Esophagus (tissue), 2 donors: ENCODE data around the gene INTS1. TPM values are rescaled to one million over a fixed set of nuclear protein-coding genes. Genes with fewer than 3 reads are reported as not detected.
A peak's percentile ranks its signal among the peaks of the same experiment; 100 is the strongest.

Experiments
- H3K27ac ChIP-seq, 2 donors: one replicate each; pipeline ENCODE4 v1.5.1; 2013; ENCODE audit warnings: low read depth in 2 of 2, mild to moderate bottlenecking in 2 of 2, inconsistent platforms in 1 of 2, low read length in 1 of 2, moderate library complexity in 1 of 2
- H3K27me3 ChIP-seq, 2 donors: one replicate each; pipeline ENCODE4 v1.6.1; 2013; ENCODE audit warnings: low read length in 2 of 2, control low read depth in 1 of 2, mild to moderate bottlenecking in 1 of 2; ENCODE audit not compliant: insufficient read depth in 2 of 2, control insufficient read depth in 1 of 2
- H3K36me3 ChIP-seq, 2 donors: one replicate each; pipeline ENCODE4 v1.6.1; 2013; ENCODE audit warnings: low read length in 1 of 2; ENCODE audit not compliant: control insufficient read depth in 2 of 2, insufficient read depth in 2 of 2
- H3K4me1 ChIP-seq, 2 donors: one replicate each; pipeline ENCODE4 v1.6.1; 2013; ENCODE audit warnings: low read length in 1 of 2; ENCODE audit not compliant: control insufficient read depth in 2 of 2, insufficient read depth in 2 of 2
- H3K4me3 ChIP-seq, 2 donors: one replicate each; pipeline ENCODE4 v1.5.1; 2013; ENCODE audit warnings: low read length in 2 of 2, mild to moderate bottlenecking in 2 of 2, low read depth in 1 of 2, moderate library complexity in 1 of 2
- H3K9me3 ChIP-seq, 2 donors: one replicate each; pipeline ENCODE4 v1.6.1; 2013; ENCODE audit warnings: mild to moderate bottlenecking in 2 of 2, low read depth in 1 of 2, low read length in 1 of 2, moderate library complexity in 1 of 2; ENCODE audit not compliant: control insufficient read depth in 2 of 2, insufficient read depth in 1 of 2
- WGBS, 2 donors: extraction: QIAGEN DNeasy Blood & Tissue Kit; methylation state at CpG; one replicate each; pipeline ENCODE4 v1.1.7; 2013; 5-methylcytosine and 5-hydroxymethylcytosine counted together
- polyA plus RNA-seq, 2 donors: library from polyadenylated mRNA; stranded (reverse); fragments of 200-250 nt; gene quantifications; one replicate each; pipeline ENCODE4 v1.2.3, GENCODE V29; 2013
- donor health status: healthy with polysubstance abuse.
- donor health status: Bipolar disorder and iron deficiency.

The INTS1 gene
- polyA plus RNA-seq, 2 donors, result 36.6 to 42.2 TPM

DNA sequence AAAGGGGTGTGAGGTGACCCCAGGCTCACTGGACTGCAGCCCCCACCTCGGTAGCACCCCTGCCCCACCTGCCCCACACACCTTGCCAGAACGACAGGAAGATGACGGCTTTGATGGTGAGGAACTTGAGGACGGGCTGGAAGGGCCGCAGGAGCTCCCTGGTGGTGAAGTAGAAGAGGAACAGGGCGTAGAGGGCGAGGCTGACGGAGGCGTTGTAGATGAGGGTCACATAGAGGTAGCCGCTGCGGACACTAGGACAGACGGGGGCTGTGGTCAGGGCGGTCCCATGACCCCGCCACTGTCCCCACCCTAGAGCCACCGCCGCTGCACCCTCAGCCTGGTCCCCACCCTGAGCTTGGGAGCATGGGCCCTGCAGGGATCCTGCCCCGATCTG is 44.2 kb upstream of the INTS1 start:
- Histone ChIP-seq H3K36me3 (peaks cover 0 to 63% of the 10 kb centered on the region in 2 donors), H3K4me1 (peaks cover 0 to 18% of the 10 kb centered on the region in 2 donors), H3K27me3 (no peaks in the 10 kb centered on the region), H3K9me3 (no peaks in the 10 kb centered on the region), H3K4me3 (no peak overlapping the region), H3K27ac (no peak overlapping the region)
- WGBS, 2 donors, result 75% methylated on average over 17 of the region's 17 CpGs

- peaks cover 0 to 20% of the 10 kb centered on the region in 2 donors for H3K4me1 ChIP-seq
- H3K9me3 ChIP-seq, result no peaks in the 10 kb centered on the region
- H3K27ac ChIP-seq, result no peak overlapping the region
- H3K4me3 ChIP-seq, result no peak overlapping the region
- WGBS, 2 donors, result 80% methylated on average over 35 of the region's 35 CpGs
- peaks cover 0 to 62% of the 10 kb centered on the region in 2 donors for H3K36me3 ChIP-seq
- H3K27me3 ChIP-seq, result no peaks in the 10 kb centered on the region
Measured at GRCh38 chr7:1547777-1548437, 43.7 kb upstream of the INTS1 start.

DNA sequence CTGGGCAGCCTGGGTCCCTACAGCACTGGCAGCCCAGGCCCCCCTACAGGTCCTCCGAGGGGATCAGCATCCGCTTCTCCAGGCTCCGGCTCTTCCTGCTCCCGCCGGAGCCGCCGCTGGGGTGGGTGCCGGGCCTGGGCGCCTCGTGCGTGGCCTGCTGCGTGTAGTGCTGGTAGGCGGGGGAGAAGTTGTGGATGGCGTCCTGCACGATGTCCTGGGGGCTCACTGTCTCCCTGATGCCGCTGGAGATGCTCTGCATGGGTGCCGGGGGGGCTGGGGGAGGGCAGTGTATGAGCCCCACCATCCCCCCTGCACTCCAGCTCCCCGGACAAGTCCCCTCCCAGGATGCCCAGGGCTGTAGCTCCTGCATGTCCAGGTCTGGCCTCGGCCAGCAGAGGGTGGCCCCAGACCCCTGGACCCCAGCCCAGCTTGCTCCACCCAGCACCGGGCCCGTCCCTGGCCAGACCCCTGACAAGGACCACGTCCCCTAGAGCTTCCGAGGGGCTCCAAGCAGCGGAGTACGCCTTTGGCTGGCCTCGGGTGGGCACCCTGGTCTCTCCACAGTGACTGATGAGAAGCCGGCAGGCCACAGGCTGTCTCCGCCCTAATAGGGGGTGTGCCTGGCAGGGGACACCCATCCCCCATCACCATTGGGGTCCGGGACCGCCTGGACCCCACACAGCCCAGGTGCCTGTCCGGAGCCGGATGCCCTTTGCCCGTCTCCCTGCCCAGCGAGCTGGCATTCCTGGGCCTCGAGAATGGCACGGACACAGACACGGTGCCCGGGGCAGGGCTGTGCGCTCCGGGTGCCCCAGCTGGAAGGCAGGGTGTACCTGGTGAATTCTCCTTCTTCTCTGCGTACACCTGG is 43.0 kb upstream of the INTS1 start:
- WGBS, 2 donors, result 88% methylated on average over 39 to 41 of the region's 41 CpGs
- H3K36me3 ChIP-seq, result peaks cover 0 to 60% of the 10 kb centered on the region in 2 donors
- H3K9me3 ChIP-seq, result no peaks in the 10 kb centered on the region
- no peak overlapping the region for H3K4me3 ChIP-seq
- H3K27ac ChIP-seq, result no peak overlapping the region
- peaks cover 0 to 20% of the 10 kb centered on the region in 2 donors for H3K4me1 ChIP-seq
- H3K27me3 ChIP-seq, result no peaks in the 10 kb centered on the region

GRCh38 chr7:1546274-1546908 is 42.2 kb upstream of the INTS1 start:
- Histone ChIP-seq H3K9me3 (no peaks in the 10 kb centered on the region), H3K27me3 (no peaks in the 10 kb centered on the region), H3K36me3 (peaks cover 0 to 63% of the 10 kb centered on the region in 2 donors), H3K4me3 (no peak overlapping the region), H3K4me1 (peaks cover 0 to 20% of the 10 kb centered on the region in 2 donors), H3K27ac (peak overlapping the region in 1 of 2 donors; percentile 30)
- WGBS, 2 donors, result 74 to 77% methylated on average over 27 to 28 of the region's 28 CpGs

GRCh38 chr7:1545417-1546246 is 41.4 kb upstream of the INTS1 start:
- WGBS, 2 donors, result 67% methylated on average over 37 to 40 of the region's 40 CpGs

DNA sequence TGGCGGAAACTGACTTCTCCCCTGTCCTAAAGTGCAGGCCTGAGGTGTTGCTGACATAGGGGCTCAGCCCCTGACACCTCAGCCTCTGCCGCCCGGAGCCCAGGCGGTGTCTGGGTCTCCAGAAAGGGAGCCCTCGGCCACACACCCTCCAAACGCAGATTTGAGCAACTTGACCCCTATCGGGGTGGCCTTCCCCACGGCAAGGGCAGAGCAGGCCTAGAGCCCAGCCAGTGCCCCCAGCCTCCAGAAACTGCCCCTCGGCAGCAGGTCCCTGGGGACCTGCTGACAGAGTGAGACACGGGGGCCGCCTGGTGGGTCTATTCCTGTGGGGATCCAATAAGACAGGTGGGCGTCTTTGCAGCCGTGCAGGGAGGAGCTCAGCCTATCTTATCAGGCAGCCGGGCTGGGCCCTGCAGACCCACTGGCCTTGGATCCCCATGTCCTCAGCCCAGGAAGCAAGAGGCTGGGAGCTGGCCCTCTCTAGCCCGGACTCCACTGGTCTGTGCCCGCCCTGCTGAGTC is 40.8 kb upstream of the INTS1 start:
- Histone ChIP-seq H3K27ac (peak overlapping the region in 1 of 2 donors; percentile 81), H3K36me3 (peaks cover 0 to 67% of the 10 kb centered on the region in 2 donors), H3K27me3 (no peaks in the 10 kb centered on the region), H3K4me3 (no peak overlapping the region), H3K4me1 (peaks cover 0 to 20% of the 10 kb centered on the region in 2 donors), H3K9me3 (no peaks in the 10 kb centered on the region)
- WGBS, 2 donors, result 81 to 87% methylated on average over 15 to 16 of the region's 16 CpGs

More at GRCh38 chr7:1545417-1546246, 41.4 kb upstream of the INTS1 start:
- Histone ChIP-seq H3K27me3 (no peaks in the 10 kb centered on the region), H3K4me3 (no peak overlapping the region), H3K36me3 (peaks cover 0 to 68% of the 10 kb centered on the region in 2 donors), H3K4me1 (peaks cover 0 to 20% of the 10 kb centered on the region in 2 donors), H3K27ac (peak overlapping the region in 1 of 2 donors; percentile 16), H3K9me3 (no peaks in the 10 kb centered on the region)

DNA sequence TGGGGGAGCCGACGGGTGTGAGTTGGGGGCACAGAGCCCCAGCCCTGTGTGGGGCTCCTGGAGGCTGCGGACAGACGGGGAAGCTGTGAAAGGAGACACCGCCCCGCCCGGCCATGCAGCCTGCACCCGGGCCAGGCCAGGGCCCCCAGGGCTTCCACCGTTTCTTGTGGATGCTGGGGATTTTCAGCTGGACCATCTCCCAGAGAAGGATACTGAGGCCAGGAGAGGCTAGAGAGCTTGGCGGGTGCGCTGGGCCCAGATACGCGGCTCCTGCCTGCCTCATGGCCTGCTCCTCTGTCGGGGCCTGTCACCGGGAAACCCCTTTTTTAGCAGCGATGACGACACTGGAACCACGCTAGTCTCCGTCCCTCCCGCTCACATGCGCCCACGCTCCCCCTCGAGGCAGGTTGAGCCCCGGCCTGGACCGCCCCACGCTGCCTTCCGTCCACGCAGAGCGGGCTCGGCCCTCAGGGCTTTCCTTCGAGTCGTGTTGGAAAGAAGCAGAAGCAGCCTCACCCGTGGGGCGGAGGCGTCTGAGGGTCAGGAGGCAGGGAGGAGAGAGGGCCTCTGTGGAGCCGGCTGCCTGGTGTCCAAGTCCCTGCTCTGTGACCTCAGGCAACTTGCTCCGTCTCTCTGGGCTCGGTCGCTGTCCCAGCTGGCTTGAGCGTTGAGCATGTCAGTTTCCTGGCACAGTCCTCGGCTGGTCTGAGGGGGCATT is 40.1 kb upstream of the INTS1 start:
- Histone ChIP-seq H3K27ac (peak overlapping the region; percentile 76 to 81), H3K4me3 (no peak overlapping the region), H3K4me1 (peaks cover 0 to 20% of the 10 kb centered on the region in 2 donors), H3K9me3 (no peaks in the 10 kb centered on the region), H3K36me3 (peaks cover 0 to 67% of the 10 kb centered on the region in 2 donors), H3K27me3 (no peaks in the 10 kb centered on the region)
- 45 to 64% methylated on average over 39 to 41 of the region's 41 CpGs for WGBS, 2 donors

DNA sequence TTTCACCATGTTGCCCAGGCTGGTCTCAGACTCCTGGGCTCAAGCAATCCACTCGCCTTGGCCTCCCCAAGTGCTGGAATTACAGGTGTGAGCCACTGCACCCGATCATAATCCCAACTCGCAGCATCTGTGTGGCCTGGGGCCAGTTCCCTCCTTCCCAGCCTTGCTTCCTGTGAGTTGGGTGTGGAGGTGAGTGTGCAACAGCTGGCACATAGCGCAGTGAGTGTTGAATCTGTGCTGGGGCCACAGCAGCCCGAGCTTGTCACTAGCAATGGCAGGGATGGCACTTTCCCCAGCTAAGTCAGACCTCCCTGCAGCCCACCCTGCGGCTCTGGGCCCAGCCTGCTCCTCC is 39.6 kb upstream of the INTS1 start:
- H3K27ac ChIP-seq, result peak overlapping the region; percentile 76 to 81
- no peaks in the 10 kb centered on the region for H3K9me3 ChIP-seq
- no peak overlapping the region for H3K4me3 ChIP-seq
- peaks cover 0 to 25% of the 10 kb centered on the region in 2 donors for H3K4me1 ChIP-seq
- no peaks in the 10 kb centered on the region for H3K27me3 ChIP-seq
- H3K36me3 ChIP-seq, result peaks cover 0 to 66% of the 10 kb centered on the region in 2 donors
- 52% methylated on average over 6 of the region's 6 CpGs for WGBS, 2 donors
